CMK (cell line): ENCODE data around the gene SMPDL3A.
"Not testable (repeated sequence)": the region's sequence is repeated elsewhere in the genome, so short reads cannot be mapped to it uniquely, and the experiment has no call there.

Source experiments
- DNase-seq: peaks from one replicate; pipeline ENCODE4 v3.0.0-alpha.2; 2010; ENCODE audit warnings: low read depth

The SMPDL3A gene, protein sequence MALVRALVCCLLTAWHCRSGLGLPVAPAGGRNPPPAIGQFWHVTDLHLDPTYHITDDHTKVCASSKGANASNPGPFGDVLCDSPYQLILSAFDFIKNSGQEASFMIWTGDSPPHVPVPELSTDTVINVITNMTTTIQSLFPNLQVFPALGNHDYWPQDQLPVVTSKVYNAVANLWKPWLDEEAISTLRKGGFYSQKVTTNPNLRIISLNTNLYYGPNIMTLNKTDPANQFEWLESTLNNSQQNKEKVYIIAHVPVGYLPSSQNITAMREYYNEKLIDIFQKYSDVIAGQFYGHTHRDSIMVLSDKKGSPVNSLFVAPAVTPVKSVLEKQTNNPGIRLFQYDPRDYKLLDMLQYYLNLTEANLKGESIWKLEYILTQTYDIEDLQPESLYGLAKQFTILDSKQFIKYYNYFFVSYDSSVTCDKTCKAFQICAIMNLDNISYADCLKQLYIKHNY

DNA sequence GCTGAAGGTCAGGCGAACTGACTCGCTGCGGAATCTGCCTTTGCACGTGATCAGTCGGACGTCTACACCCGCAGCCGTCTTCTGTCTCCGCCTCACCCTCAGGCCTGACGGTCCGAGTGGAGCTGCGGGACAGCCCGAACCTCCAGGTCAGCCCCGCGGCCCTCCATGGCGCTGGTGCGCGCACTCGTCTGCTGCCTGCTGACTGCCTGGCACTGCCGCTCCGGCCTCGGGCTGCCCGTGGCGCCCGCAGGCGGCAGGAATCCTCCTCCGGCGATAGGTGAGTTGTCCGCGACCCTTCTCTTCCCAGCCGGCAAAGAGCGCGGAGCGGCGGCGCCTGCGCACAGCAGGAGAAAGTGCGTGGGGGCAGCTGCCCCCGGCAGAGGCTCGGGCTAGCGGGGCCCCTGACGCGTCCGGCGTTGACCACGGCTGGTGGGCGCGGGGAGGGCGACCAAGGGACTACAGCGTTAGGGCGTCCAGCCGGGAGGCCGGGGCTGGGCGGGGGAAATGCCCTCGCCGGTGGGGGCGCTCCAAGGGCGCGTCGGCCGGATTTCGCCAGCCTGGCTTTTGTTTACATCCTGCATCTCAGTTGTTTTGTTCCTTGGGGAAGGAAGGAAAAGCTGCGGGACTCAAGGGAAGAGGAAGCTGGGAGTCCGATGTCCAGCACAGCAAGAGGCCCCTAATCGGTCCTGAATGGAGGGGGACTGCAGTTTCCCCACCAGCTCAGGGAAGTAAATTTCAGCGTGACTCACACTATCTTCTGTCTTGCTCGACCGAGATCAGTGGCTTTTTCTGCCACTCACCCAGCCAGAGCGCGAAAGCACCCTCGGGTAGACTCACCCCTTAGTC is at the start of gene SMPDL3A:
Gene SMPDL3A, plus strand, starts transcription at position 77 of the 846 bp plus-strand sequence. Its CDS starts 89 bp downstream, at position 166.
- peak; percentile 42 for DNase-seq

DNA sequence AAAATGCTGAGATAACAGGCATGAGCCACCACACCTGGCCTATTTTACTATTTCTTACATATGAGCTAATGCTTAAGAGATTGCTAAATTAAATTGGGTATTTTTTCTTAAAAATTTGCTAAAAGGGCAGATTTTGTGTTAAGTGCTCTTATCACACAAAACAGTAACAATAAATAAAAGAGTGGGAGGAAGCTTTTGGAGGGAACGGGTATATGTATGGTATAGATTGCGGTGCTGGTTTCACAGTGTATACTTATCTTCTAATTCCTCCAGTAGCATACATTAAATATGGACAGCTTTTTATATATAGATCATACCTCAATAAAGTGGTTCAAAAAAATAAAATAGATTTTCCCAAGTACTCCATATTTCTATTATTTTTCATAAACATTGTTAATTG is 49.0 kb upstream of the SMPDL3A start:
- peak; percentile 53 for DNase-seq

DNA sequence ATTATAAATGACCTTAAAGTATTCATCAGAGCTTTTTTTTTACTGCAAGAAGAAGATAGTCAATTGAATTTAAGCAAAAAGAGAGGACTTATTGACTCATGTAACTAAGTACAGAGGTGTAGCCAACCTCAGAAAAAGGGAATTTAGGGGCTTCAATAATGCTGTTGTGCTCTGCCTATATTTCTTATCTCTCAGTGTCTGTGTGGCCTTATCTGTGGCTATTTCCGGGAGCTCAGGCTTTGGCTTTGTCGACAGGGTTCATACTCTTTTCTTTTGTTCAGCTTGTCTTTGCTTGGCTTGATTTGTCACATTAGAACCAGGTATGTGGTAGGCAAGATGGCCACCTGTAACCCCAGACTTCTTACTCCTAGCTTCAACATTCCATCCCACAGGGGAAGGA is 48.1 kb upstream of the SMPDL3A start:
- no peak for DNase-seq

- not testable (repeated sequence) for DNase-seq
Measured at GRCh38 chr6:122744247-122744646, 44.8 kb upstream of the SMPDL3A start.

DNA sequence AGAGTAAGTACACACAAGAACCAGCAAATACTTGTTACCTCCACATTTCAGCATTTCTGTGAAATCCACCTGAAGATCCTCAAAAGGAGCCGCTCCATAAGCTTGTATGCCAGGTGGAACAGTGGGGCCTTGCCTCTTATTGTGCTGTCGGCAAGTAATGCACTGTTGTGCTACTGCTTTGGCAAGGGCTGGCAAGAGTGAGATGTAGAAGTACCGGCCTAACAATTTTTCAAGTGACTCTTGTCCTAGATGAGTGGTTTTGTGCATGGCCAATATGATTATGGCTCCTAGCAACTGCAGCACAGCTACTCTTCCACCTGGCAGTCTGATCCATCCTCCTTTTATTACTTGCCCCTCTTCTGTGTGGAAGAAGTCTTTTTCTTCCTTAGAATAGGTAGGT is 44.2 kb upstream of the SMPDL3A start:
- DNase-seq = not testable (repeated sequence)

DNA sequence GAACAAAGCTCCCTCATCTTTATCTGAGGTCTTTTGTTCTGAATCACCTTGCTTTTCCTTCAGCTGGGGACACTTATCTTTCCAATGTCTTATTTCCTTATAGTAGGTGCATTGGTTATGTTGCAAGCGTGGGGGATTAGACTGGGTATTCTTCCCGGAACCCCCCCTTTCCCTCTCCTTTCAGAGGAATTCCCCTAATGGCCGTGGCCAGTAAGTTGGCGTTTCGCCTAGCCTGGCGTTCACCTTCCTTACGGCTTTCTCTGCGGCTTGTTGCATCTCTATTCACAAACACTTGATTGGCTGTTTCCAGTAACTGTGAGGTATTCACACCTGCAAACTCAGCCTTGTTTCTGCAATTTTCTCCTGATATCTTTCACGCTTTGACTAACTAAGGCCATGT is 42.4 kb upstream of the SMPDL3A start:
- DNase-seq = no peak

GRCh38 chr6:122747573-122747972 is 41.5 kb upstream of the SMPDL3A start:
- no peak for DNase-seq

- DNase-seq = not testable (repeated sequence)
Measured at GRCh38 chr6:122748945-122749344, 40.1 kb upstream of the SMPDL3A start.

- no peak for DNase-seq
Measured at GRCh38 chr6:122749451-122750050, 39.5 kb upstream of the SMPDL3A start.

- no peak for DNase-seq
Measured at GRCh38 chr6:122751326-122751725, 37.7 kb upstream of the SMPDL3A start.

- DNase-seq = no peak
Measured at GRCh38 chr6:122752459-122752858, 36.6 kb upstream of the SMPDL3A start.

- no peak for DNase-seq
Measured at GRCh38 chr6:122753000-122753687, 35.9 kb upstream of the SMPDL3A start.

- no peak for DNase-seq
Measured at GRCh38 chr6:122753688-122754056, 35.4 kb upstream of the SMPDL3A start.

GRCh38 chr6:122754191-122754731 is 34.8 kb upstream of the SMPDL3A start:
- no peak for DNase-seq

DNA sequence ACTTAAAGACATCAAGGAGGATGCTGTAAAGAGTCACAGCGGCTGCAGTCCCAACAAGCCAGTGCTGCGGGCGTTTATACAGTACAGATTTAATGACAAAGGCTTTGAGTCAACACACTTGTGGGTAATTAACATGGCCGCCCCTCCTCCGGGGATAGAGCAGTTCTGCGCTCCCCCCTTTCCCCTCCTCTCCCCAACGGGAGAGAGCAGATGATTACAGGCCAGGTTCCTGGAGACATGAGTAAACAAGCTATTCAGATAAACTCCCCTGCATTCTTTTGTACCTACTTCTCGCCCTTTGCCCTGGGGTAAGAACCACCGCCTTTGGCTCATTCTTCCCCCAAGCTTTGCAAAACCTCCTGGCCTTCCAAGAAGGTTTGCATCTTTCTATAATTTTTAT is 33.2 kb upstream of the SMPDL3A start:
- no peak for DNase-seq

DNA sequence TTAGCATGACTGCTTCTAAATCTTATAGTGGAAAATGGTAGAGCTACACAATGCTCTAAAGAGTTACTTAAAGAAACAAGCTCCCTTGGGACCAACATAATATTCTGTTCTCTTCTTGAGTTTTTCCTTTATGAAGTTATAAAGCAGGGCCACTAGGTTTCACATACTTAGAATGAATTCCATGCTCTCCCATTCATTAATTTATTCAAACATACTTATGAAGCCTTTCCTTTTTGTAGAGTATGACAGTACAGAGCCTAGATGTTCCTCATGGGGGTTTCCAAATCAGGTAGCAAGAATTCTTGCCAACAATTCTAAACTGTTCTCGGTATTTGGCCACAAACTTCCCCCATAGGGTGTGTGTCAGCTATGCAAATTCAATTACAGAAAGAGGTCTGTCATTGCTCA is 30.1 kb upstream of the SMPDL3A start:
- no peak for DNase-seq

DNA sequence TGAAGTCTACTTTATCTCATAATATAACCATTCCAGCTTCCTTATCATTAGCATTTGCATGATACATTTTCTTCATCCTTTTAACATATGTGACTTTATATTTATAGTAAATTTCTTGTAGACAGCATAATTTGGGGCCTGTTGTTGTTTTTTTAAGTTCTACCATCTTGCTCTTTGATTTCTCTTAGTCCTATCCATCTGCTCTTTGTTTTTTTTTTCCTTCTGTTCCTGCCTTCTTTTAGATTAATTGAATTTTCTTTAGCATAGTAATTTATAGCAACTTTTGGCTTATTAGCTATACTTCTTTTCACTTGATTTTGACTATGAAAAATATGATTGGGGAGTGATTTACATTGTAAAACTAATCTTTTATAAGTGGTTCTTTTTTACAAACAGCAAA is 28.7 kb upstream of the SMPDL3A start:
- no peak for DNase-seq

DNA sequence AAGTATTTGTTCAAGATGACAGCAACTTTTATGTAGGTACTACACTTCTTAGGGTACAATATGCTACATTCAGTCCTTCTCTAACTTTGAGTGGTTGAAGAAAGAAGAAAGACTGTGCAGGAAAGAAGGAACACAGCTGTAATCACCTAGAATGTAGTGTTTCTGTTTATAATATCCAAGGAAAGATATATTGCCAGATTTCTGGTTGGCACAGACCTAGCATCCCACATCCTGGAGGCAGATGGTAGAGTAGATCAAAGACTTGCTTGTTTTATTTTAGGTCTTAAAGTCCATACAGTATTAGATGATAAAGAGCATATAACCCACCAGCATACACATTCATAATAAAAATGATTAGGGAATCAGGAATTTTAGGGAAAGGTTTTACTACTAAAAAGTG is 22.8 kb upstream of the SMPDL3A start:
- DNase-seq = no peak

DNA sequence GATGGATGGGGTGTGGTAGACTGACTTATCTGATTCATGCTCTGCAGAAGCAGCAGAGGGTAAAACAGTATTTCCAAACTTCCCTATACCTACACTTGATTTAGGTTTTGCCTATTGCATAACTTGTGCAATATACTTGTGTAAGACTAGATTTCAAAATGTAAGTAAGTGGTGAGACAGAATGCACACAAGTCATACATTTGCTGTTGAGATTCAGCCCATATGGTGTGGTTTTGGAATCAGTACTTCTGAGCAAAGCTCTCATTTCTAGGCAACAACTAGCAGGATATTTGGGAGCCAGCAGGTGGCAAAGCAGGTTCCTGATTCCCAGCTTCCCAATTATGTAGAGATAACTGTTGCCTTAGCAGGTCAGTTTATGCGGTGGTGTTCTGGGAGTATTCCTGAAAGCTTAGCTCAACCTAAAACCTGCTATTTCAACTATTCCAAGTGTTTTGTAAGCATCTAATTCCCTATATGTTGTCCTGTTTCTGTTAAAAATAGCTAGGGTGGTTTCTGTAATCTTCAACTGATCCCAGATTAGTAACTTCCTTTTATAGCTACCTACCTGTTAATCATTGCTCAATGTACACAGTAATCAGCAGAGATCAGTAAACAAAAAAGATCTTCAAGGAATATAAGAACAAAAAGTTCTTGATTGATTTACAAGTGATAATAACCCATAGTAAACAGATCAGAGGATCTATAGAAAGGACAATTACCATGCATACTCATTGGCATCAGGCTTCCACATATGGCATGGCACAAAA is 18.0 kb upstream of the SMPDL3A start:
- DNase-seq = no peak

GRCh38 chr6:122772724-122773415 is 16.2 kb upstream of the SMPDL3A start:
- DNase-seq = no peak
